Endothelial cell of umbilical vein (primary cell): ENCODE results near the gene RPS23. TPM values are rescaled to one million over a fixed set of nuclear protein-coding genes. Genes with fewer than 3 reads are reported as not detected.
A peak's percentile ranks its signal among the peaks of the same experiment; 100 is the strongest.

Experiments
- BruUV-seq: library from RNA; stranded (reverse); fragments of 400-500 nt; replicated peaks from 2 replicates; lab custom pipeline; 2021; lab: Mats Ljungman, UMichigan
- CTCF ChIA-PET: fragments of 300-600, 350-600 bp; sonication (Branson Sonifier 250); formaldehyde crosslinking; loops from one replicate; lab custom pipeline; 2021; ENCODE audit warnings: antibody characterized with exemption, inconsistent platforms; lab: Charles Lee
- POLR2A ChIA-PET: fragments of 300-600, 350-600 bp; sonication (Branson Sonifier 250); formaldehyde crosslinking; loops from one replicate; lab custom pipeline; 2021; ENCODE audit warnings: antibody characterized with exemption, inconsistent platforms; lab: Charles Lee
- DNase-seq: peaks from one replicate; pipeline ENCODE4 v3.0.0-alpha.2; 2011; ENCODE audit warnings: low read depth, low spot score
- FAIRE-seq: peaks from 2 replicates; lab custom pipeline; 2011; peaks lifted over from hg19 to GRCh38; lab: Jason Lieb, UNC
- H2AFZ ChIP-seq: 2 replicates; pipeline ENCODE4 v1.6.0; 2012; ENCODE audit warnings: low read depth, low read length, control low read depth, inconsistent platforms
- H3K27ac ChIP-seq: 2 replicates; pipeline ENCODE4 v1.5.1; 2011; ENCODE audit warnings: low read depth, mild to moderate bottlenecking, control low read depth, low read length, moderate library complexity; ENCODE audit not compliant: insufficient read depth
- H3K27me3 ChIP-seq, 2 experiments: 2 replicates each; pipeline versions ENCODE4 v1.6.0 to v1.6.1; 2011; ENCODE audit warnings: low read length in 2 of 2, mixed read lengths in 1 of 2; ENCODE audit not compliant: control insufficient read depth in 2 of 2, insufficient read depth in 2 of 2
- H3K36me3 ChIP-seq, 2 experiments: 2 replicates in 1 of 2; 3 replicates in 1 of 2; pipeline ENCODE4 v1.5.1; 2011; ENCODE audit warnings: low read length in 2 of 2, mild to moderate bottlenecking in 1 of 2, moderate library complexity in 1 of 2; ENCODE audit not compliant: control insufficient read depth in 2 of 2, insufficient read depth in 2 of 2; ENCODE audit errors: extremely low read depth in 1 of 2
- H3K4me1 ChIP-seq: 3 replicates; pipeline ENCODE4 v1.5.1; 2011; ENCODE audit warnings: mild to moderate bottlenecking, low read length; ENCODE audit not compliant: control insufficient read depth, insufficient read depth; ENCODE audit errors: extremely low read depth
- H3K4me2 ChIP-seq: 2 replicates; pipeline ENCODE4 v1.6.1; 2011; ENCODE audit warnings: low read length, control low read depth, mixed read lengths; ENCODE audit not compliant: insufficient read depth
- H3K4me3 ChIP-seq, 3 experiments: fragments of 200-600 bp in 1 of 3; sonication (generic), shearing (Covaris generic) in 1 of 3; replicated peaks in 1 of 3; 2 replicates each; pipeline ENCODE4 v1.5.1; 2011 to 2016; ENCODE audit warnings: control low read depth in 3 of 3, low read length in 3 of 3, mild to moderate bottlenecking in 2 of 3, inconsistent platforms in 1 of 3, low read depth in 1 of 3, moderate library complexity in 1 of 3; ENCODE audit not compliant: insufficient read depth in 1 of 3
- H3K79me2 ChIP-seq: 2 replicates; pipeline ENCODE4 v1.6.0; 2012; ENCODE audit warnings: low read length, inconsistent platforms; ENCODE audit not compliant: control insufficient read depth, insufficient read depth
- H3K9ac ChIP-seq: replicated peaks from 2 replicates; pipeline ENCODE3; 2011; ENCODE audit warnings: low read length, control low read depth; ENCODE audit not compliant: insufficient read depth; ENCODE audit errors: extremely low read depth
- H3K9me1 ChIP-seq: replicated peaks from 3 replicates; pipeline ENCODE4 v1.6.0; 2011; ENCODE audit warnings: mild to moderate bottlenecking, low read length; ENCODE audit not compliant: control insufficient read depth, insufficient read depth; ENCODE audit errors: extremely low read depth
- H3K9me3 ChIP-seq: replicated peaks from 2 replicates; pipeline ENCODE4 v1.5.1; 2012; ENCODE audit warnings: low read length, inconsistent platforms; ENCODE audit not compliant: control insufficient read depth, insufficient read depth
- H4K20me1 ChIP-seq: replicated peaks from 2 replicates; pipeline ENCODE3; 2011; ENCODE audit warnings: mild to moderate bottlenecking, low read length; ENCODE audit not compliant: control insufficient read depth, insufficient read depth; ENCODE audit errors: extremely low read depth
- EZH2 ChIP-seq: IDR thresholded peaks from 2 replicates; pipeline ENCODE4 v1.6.1; 2012; ENCODE audit warnings: borderline replicate concordance, low read depth, mild to moderate bottlenecking, moderate library complexity, low read length, inconsistent platforms; ENCODE audit not compliant: severe bottlenecking
- FOS ChIP-seq: IDR thresholded peaks from 2 replicates; pipeline ENCODE4 v1.6.1; 2011; ENCODE audit warnings: mild to moderate bottlenecking, low read length, moderate library complexity, borderline replicate concordance; ENCODE audit not compliant: insufficient read depth
- GATA2 ChIP-seq: IDR thresholded peaks from 2 replicates; pipeline ENCODE4 v1.7.0; 2011; ENCODE audit warnings: low read depth, mild to moderate bottlenecking, moderate library complexity, mixed read lengths, low read length; ENCODE audit not compliant: insufficient read length, insufficient read depth
- JUN ChIP-seq: IDR thresholded peaks from 2 replicates; pipeline ENCODE4 v1.6.1; 2011; ENCODE audit warnings: borderline replicate concordance, low read depth; ENCODE audit not compliant: insufficient read length, insufficient read depth
- MYC ChIP-seq: IDR thresholded peaks from one replicate; pipeline ENCODE4 v1.6.1; 2011; ENCODE audit warnings: mild to moderate bottlenecking, low read depth, low read length
- POLR2A ChIP-seq: IDR thresholded peaks from 2 replicates; pipeline ENCODE4 v1.6.1; 2012; ENCODE audit warnings: low read depth, mild to moderate bottlenecking, control low read depth, low read length
- POLR2AphosphoS5 ChIP-seq: IDR thresholded peaks from 2 replicates; pipeline ENCODE4 v1.6.1; 2012; ENCODE audit warnings: low read depth, mild to moderate bottlenecking, control low read depth, low read length, moderate library complexity; ENCODE audit not compliant: insufficient read depth
- dilution Hi-C: fragments of 300-500 bp; cut with MboI; formaldehyde crosslinking; loops from one replicate; pipeline ENCODE4 v1.15.0; 2019; ENCODE audit warnings: low sequenced_read_pairs; ENCODE audit not compliant: extremely low pct_ligation_motif_present
- intact Hi-C: fragments of 100-400 bp; cut with micrococcal nuclease; formaldehyde crosslinking; loops from one replicate; pipeline ENCODE4 v1.10.0; 2022
- polyA plus RNA-seq, 4 experiments: library from polyadenylated mRNA; depleted of rRNA in 3 of 4; stranded (reverse) in 3 of 4; unstranded in 1 of 4; fragments of >200 nt; gene quantifications; 2 replicates each; pipeline versions ENCODE4 v1.2.1 to v1.2.3, GENCODE V29; 2011 to 2012; ENCODE audit warnings: missing spikeins in 1 of 4
- total RNA-seq: library from RNA; stranded (reverse); gene quantifications from 2 replicates; pipeline ENCODE4 v1.2.3, GENCODE V29; 2021
- TF ChIP-seq, protein P1 (sequence below): IDR thresholded peaks from 2 replicates; pipeline ENCODE4 v1.6.1; 2011; ENCODE audit not compliant: insufficient read depth, insufficient read length
- TF ChIP-seq, protein P2 (sequence below), 2 donors: IDR thresholded peaks; 1 replicate in 1 of 2; 2 replicates in 1 of 2; pipeline ENCODE4 v1.5.1; 2011; ENCODE audit warnings: low read length in 2 of 2, mild to moderate bottlenecking in 2 of 2, moderate library complexity in 2 of 2, control low read depth in 1 of 2, inconsistent platforms in 1 of 2, low read depth in 1 of 2; ENCODE audit not compliant: insufficient read depth in 1 of 2; ENCODE audit errors: extremely low read depth in 1 of 2

The RPS23 gene
- total and polyA plus RNA-seq, 2 donors (not counting 3 experiments of a cell fraction or from before 2014, with no cell fraction given) = 2,037 to 3,265 TPM

DNA sequence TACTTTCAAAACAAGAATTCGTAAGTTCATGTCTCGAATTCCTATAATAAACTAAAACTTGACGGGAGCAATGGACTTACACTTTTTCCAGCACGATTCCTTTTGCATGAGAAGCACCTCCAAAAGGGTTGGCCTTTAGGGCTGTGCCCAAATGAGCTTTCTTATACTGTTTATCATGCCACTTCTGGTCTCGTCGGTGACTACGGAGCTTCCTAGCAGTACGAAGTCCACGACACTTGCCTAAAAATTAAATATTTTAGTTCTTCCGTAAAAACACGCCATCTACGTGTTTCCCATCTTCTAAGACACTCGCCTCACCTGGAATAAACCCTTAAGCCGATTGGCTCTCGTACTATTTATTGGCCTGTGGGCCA, 554 bp downstream of the RPS23 start:
- FAIRE-seq (no peak), DNase-seq (no peak)
- Histone ChIP-seq H3K36me3 (peaks cover 14 to 23% of the 10 kb centered on the region in 2 experiments), H3K9ac (peak overlapping the region; percentile 99), H4K20me1 (no peaks in the 10 kb centered on the region), H3K27me3 (no peaks in the 10 kb centered on the region), H3K4me3 (peak overlapping the region; percentile 74 to 99 (median 96)), H3K9me1 (no peaks in the 10 kb centered on the region), H3K27ac (peak overlapping the region; percentile 91), H3K4me2 (peak overlapping the region; percentile 69), H3K4me1 (peaks cover 11% of the 10 kb centered on the region), H3K79me2 (peaks cover 20% of the 10 kb centered on the region), H2AFZ (no peak overlapping the region), H3K9me3 (no peaks in the 10 kb centered on the region)
- TF ChIP-seq, protein P1, sequence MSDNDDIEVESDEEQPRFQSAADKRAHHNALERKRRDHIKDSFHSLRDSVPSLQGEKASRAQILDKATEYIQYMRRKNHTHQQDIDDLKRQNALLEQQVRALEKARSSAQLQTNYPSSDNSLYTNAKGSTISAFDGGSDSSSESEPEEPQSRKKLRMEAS = no peak
- TF ChIP-seq GATA2 (no peak), EZH2 (no peak), POLR2AphosphoS5 (no peak), FOS (no peak), JUN (no peak), POLR2A (no peak), MYC (no peak)
- TF ChIP-seq, protein P2, sequence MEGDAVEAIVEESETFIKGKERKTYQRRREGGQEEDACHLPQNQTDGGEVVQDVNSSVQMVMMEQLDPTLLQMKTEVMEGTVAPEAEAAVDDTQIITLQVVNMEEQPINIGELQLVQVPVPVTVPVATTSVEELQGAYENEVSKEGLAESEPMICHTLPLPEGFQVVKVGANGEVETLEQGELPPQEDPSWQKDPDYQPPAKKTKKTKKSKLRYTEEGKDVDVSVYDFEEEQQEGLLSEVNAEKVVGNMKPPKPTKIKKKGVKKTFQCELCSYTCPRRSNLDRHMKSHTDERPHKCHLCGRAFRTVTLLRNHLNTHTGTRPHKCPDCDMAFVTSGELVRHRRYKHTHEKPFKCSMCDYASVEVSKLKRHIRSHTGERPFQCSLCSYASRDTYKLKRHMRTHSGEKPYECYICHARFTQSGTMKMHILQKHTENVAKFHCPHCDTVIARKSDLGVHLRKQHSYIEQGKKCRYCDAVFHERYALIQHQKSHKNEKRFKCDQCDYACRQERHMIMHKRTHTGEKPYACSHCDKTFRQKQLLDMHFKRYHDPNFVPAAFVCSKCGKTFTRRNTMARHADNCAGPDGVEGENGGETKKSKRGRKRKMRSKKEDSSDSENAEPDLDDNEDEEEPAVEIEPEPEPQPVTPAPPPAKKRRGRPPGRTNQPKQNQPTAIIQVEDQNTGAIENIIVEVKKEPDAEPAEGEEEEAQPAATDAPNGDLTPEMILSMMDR (IDR thresholded peaks at IDR 0.05; ENCODE audit: extremely low read depth in 1 of 2, insufficient read depth in 1 of 2, low read depth in 1 of 2, low read length in 2 of 2) = no peak
- POLR2A ChIA-PET = interaction anchor here (1.2 to 1.7 kb wide), 4 partner anchors 8 to 426 kb away, joined by 3 to 8 read pairs (median 4); partner anchors contain the start of gene ATG10
- CTCF ChIA-PET = interaction anchor here (1.5 to 1.6 kb wide), 2 partner anchors 21 to 851 kb away, joined by 3 to 5 read pairs; no protein-coding TSS in a partner anchor
- dilution Hi-C loops (no loop called here), intact Hi-C loops (loop anchor here (5.0 kb wide), 1 partner anchor 975 kb away; the partner anchor contains the start of gene ZCCHC9)
- BruUV-seq = no TSS peak
